Retinal pigment epithelial cell (primary cell): ENCODE data around the gene AGPAT3.

Source experiments
- DNase-seq: peaks from one replicate; pipeline ENCODE4 v3.0.0-alpha.2; 2010; ENCODE audit warnings: low read depth
- H3K4me3 ChIP-seq: 2 replicates; pipeline ENCODE4 v1.5.1; 2011; ENCODE audit warnings: mild to moderate bottlenecking, low read length, control low read depth, moderate library complexity
- CTCF ChIP-seq: conservative IDR thresholded peaks from 2 replicates; pipeline ENCODE4 v1.5.1; 2011; ENCODE audit warnings: low read depth, low read length, control low read depth, inconsistent platforms

The AGPAT3 gene

GRCh38 chr21:43934716-43935705 is 70.0 kb downstream of the AGPAT3 start:
- TF ChIP-seq CTCF = no peak
- no peak for DNase-seq
- no peak overlapping the region for H3K4me3 ChIP-seq

- no peak for DNase-seq
- H3K4me3 ChIP-seq = no peak overlapping the region
- no peak for TF ChIP-seq CTCF
Measured at GRCh38 chr21:43935711-43936110, 70.7 kb downstream of the AGPAT3 start.

- no peak for DNase-seq
- no peak overlapping the region for H3K4me3 ChIP-seq
- no peak for TF ChIP-seq CTCF
Measured at GRCh38 chr21:43936247-43936967, 71.4 kb downstream of the AGPAT3 start.

GRCh38 chr21:43937051-43937832 is 72.2 kb downstream of the AGPAT3 start:
- DNase-seq = no peak
- H3K4me3 ChIP-seq = no peak overlapping the region
- TF ChIP-seq CTCF = no peak

GRCh38 chr21:43937891-43938309 is 72.9 kb downstream of the AGPAT3 start:
- H3K4me3 ChIP-seq = no peak overlapping the region
- TF ChIP-seq CTCF = no peak
- no peak for DNase-seq

- H3K4me3 ChIP-seq = peak overlapping the region; percentile 50
- peak; percentile 99 for TF ChIP-seq CTCF
- DNase-seq = peak; percentile 60
Measured at GRCh38 chr21:43938751-43939442, 73.9 kb downstream of the AGPAT3 start.
